H1 (cell line): Measurements from ENCODE around the gene SLIT3. TPM values are rescaled to one million over a fixed set of nuclear protein-coding genes. Genes with fewer than 3 reads are reported as not detected.

Experiments used
- CTCF ChIA-PET: fragments of 300-600 bp; sonication (Branson Sonifier 250); formaldehyde crosslinking; loops from one replicate; lab custom pipeline; 2021; ENCODE audit not compliant: partially characterized antibody; lab: Charles Lee
- POLR2A ChIA-PET: fragments of 300-600 bp; sonication (Branson Sonifier 250); formaldehyde crosslinking; loops from one replicate; lab custom pipeline; 2021; ENCODE audit warnings: inconsistent platforms; ENCODE audit not compliant: partially characterized antibody; lab: Charles Lee
- DNase-seq, 2 experiments: peaks; one replicate each; pipeline versions ENCODE4 v3.0.0 to v3.0.0-alpha.2; 2010 to 2022; ENCODE audit warnings: low spot score in 2 of 2, low read depth in 1 of 2, mixed read lengths in 1 of 2
- FAIRE-seq: peaks from 2 replicates; lab custom pipeline; 2011; peaks lifted over from hg19 to GRCh38; lab: Jason Lieb, UNC
- H2AFZ ChIP-seq: 2 replicates; pipeline ENCODE4 v1.8.1; 2012; ENCODE audit warnings: low read length, inconsistent platforms
- H2AK5ac ChIP-seq: 2 replicates; pipeline ENCODE4 v1.6.1; 2013; ENCODE audit warnings: low read depth, low read length
- H2BK120ac ChIP-seq: replicated peaks from 2 replicates; pipeline ENCODE3; 2013; ENCODE audit warnings: low read depth, low read length, inconsistent platforms
- H2BK12ac ChIP-seq: 2 replicates; pipeline ENCODE4 v1.6.1; 2013; ENCODE audit warnings: low read depth, low read length
- H2BK15ac ChIP-seq: 2 replicates; pipeline ENCODE4 v1.6.1; 2013; ENCODE audit warnings: low read length
- H2BK20ac ChIP-seq: 2 replicates; pipeline ENCODE4 v1.6.1; 2013; ENCODE audit warnings: low read length
- H2BK5ac ChIP-seq: 2 replicates; pipeline ENCODE4 v1.6.1; 2013; ENCODE audit warnings: low read depth, low read length
- H3K14ac ChIP-seq: 2 replicates; pipeline ENCODE4 v1.6.1; 2013; ENCODE audit warnings: inconsistent platforms; ENCODE audit not compliant: insufficient read length
- H3K18ac ChIP-seq: 2 replicates; pipeline ENCODE4 v1.6.1; 2013; ENCODE audit warnings: low read length; ENCODE audit errors: extremely low read depth
- H3K23ac ChIP-seq: 2 replicates; pipeline ENCODE4 v1.6.1; 2013; ENCODE audit warnings: inconsistent platforms; ENCODE audit not compliant: insufficient read length
- H3K23me2 ChIP-seq: 2 replicates; pipeline ENCODE4 v1.6.1; 2013; ENCODE audit warnings: low read depth, low read length
- H3K27ac ChIP-seq: 2 replicates; pipeline ENCODE4 v1.6.1; 2011; ENCODE audit warnings: low read depth, low read length, inconsistent platforms
- H3K27me3 ChIP-seq, 4 experiments: replicated peaks in 1 of 4; 1 replicate in 1 of 4; 2 replicates in 3 of 4; pipeline versions ENCODE4 v1.6.1 to v1.8.1; 2011 to 2013; ENCODE audit warnings: low read length in 3 of 4, mild to moderate bottlenecking in 3 of 4, inconsistent platforms in 2 of 4, mixed read lengths in 2 of 4, moderate library complexity in 1 of 4; ENCODE audit not compliant: control insufficient read depth in 3 of 4, insufficient read depth in 3 of 4; ENCODE audit errors: extremely low read depth in 1 of 4
- H3K36me3 ChIP-seq, 4 experiments: 2 replicates each; pipeline versions ENCODE4 v1.6.1 to v1.8.1; 2011 to 2013; ENCODE audit warnings: mild to moderate bottlenecking in 4 of 4, low read length in 3 of 4, moderate library complexity in 2 of 4, control low read depth in 1 of 4, inconsistent platforms in 1 of 4; ENCODE audit not compliant: insufficient read depth in 4 of 4, control insufficient read depth in 2 of 4
- H3K4ac ChIP-seq: replicated peaks from 2 replicates; pipeline ENCODE3; 2013; ENCODE audit warnings: low read length, low read depth, mixed read lengths, inconsistent platforms; ENCODE audit not compliant: insufficient read length
- H3K4me1 ChIP-seq, 4 experiments: replicated peaks in 1 of 4; 1 replicate in 1 of 4; 2 replicates in 3 of 4; pipeline versions ENCODE4 v1.6.1 to v1.8.1; 2011 to 2013; ENCODE audit warnings: low read length in 3 of 4, inconsistent platforms in 2 of 4, mixed read lengths in 1 of 4; ENCODE audit not compliant: insufficient read depth in 4 of 4, control insufficient read depth in 3 of 4
- H3K4me2 ChIP-seq, 2 experiments: 2 replicates each; pipeline versions ENCODE4 v1.6.1 to v1.8.1; 2011 to 2013; ENCODE audit warnings: low read depth in 2 of 2, low read length in 2 of 2, control low read depth in 1 of 2, inconsistent platforms in 1 of 2, mild to moderate bottlenecking in 1 of 2; ENCODE audit not compliant: insufficient read depth in 1 of 2
- H3K4me3 ChIP-seq, 4 experiments: fragments of 200-600, 300-600 bp in 1 of 4; sonication (generic), shearing (Covaris generic), sonication (Bioruptor Twin) in 1 of 4; 2 replicates each; pipeline versions ENCODE4 v1.5.1 to v1.8.1; 2011 to 2016; ENCODE audit warnings: low read length in 4 of 4, low read depth in 3 of 4, control low read depth in 2 of 4, inconsistent platforms in 2 of 4, mild to moderate bottlenecking in 2 of 4, mixed read lengths in 1 of 4, moderate library complexity in 1 of 4; ENCODE audit not compliant: insufficient read depth in 2 of 4; ENCODE audit errors: extremely low read depth in 1 of 4
- H3K56ac ChIP-seq: replicated peaks from 2 replicates; pipeline ENCODE3; 2013; ENCODE audit warnings: low read depth, mild to moderate bottlenecking, mixed read lengths, low read length, inconsistent platforms; ENCODE audit not compliant: insufficient read length
- H3K79me1 ChIP-seq: 2 replicates; pipeline ENCODE4 v1.6.1; 2013; ENCODE audit warnings: low read depth, low read length, control low read depth
- H3K79me2 ChIP-seq, 2 experiments: 2 replicates each; pipeline versions ENCODE4 v1.6.1 to v1.8.1; 2012 to 2013; ENCODE audit warnings: low read length in 2 of 2, mild to moderate bottlenecking in 2 of 2, inconsistent platforms in 1 of 2; ENCODE audit not compliant: insufficient read depth in 2 of 2, control insufficient read depth in 1 of 2
- H3K9ac ChIP-seq, 4 experiments: replicated peaks in 1 of 4; 1 replicate in 1 of 4; 2 replicates in 3 of 4; pipeline versions ENCODE4 v1.6.1 to v1.8.1; 2011 to 2013; ENCODE audit warnings: low read depth in 3 of 4, low read length in 3 of 4, control low read depth in 2 of 4, mild to moderate bottlenecking in 2 of 4, moderate library complexity in 2 of 4, inconsistent platforms in 1 of 4; ENCODE audit errors: extremely low read depth in 1 of 4
- H3K9me3 ChIP-seq, 2 experiments: 2 replicates each; pipeline versions ENCODE4 v1.6.1 to v1.8.1; 2012 to 2013; ENCODE audit warnings: mild to moderate bottlenecking in 2 of 2, moderate library complexity in 2 of 2, control low read depth in 1 of 2, inconsistent platforms in 1 of 2, low read depth in 1 of 2, low read length in 1 of 2, mixed read lengths in 1 of 2; ENCODE audit not compliant: insufficient read depth in 2 of 2
- H4K20me1 ChIP-seq, 2 experiments: replicated peaks in 1 of 2; 2 replicates each; pipeline versions ENCODE3 to v1.8.1; 2011 to 2013; ENCODE audit warnings: inconsistent platforms in 2 of 2, low read length in 2 of 2, mild to moderate bottlenecking in 1 of 2; ENCODE audit not compliant: insufficient read depth in 2 of 2, control insufficient read depth in 1 of 2
- H4K5ac ChIP-seq: 2 replicates; pipeline ENCODE4 v1.6.1; 2013; ENCODE audit warnings: low read length, low read depth, mixed read lengths, inconsistent platforms; ENCODE audit not compliant: insufficient read length
- H4K8ac ChIP-seq: 2 replicates; pipeline ENCODE4 v1.8.0; 2013; ENCODE audit warnings: mild to moderate bottlenecking, moderate library complexity, low read length, inconsistent platforms; ENCODE audit not compliant: insufficient read depth; ENCODE audit errors: extremely low read depth
- H4K91ac ChIP-seq: replicated peaks from 2 replicates; pipeline ENCODE3; 2013; ENCODE audit warnings: low read length, mixed read lengths, inconsistent platforms; ENCODE audit not compliant: insufficient read length
- TBP ChIP-seq: IDR thresholded peaks from 2 replicates; pipeline ENCODE4 v1.6.1; 2011; ENCODE audit warnings: low read depth, low read length, improper control_type of control experiment
- WGBS, 2 experiments: shearing (Covaris generic) in 1 of 2; methylation state at CpG; one replicate each; pipeline versions ENCODE4 v1.1.6 to v1.1.7; 2013 to 2015; ENCODE audit warnings: low lambda C conversion rate in 2 of 2, mixed read lengths in 2 of 2, inconsistent platforms in 1 of 2, low coverage in 1 of 2, missing lambda C conversion rate in 1 of 2; ENCODE audit not compliant: insufficient replicate concordance in 2 of 2, insufficient coverage in 1 of 2, insufficient read length in 1 of 2; ENCODE audit errors: extremely low coverage in 1 of 2, missing lambda C conversion rate in 1 of 2; 5-methylcytosine and 5-hydroxymethylcytosine counted together
- polyA plus RNA-seq, 7 experiments: library from polyadenylated mRNA; depleted of rRNA in 3 of 7; stranded (reverse) in 5 of 7; unstranded in 2 of 7; fragments of >200 nt in 5 of 7; fragments of 200-250 nt in 2 of 7; gene quantifications; 1 replicate in 5 of 7; 2 replicates in 1 of 7; 4 replicates in 1 of 7; pipeline versions ENCODE4 v1.2.1 to v1.2.3, GENCODE V29; 2011 to 2013; ENCODE audit warnings: missing spikeins in 2 of 7, mixed read lengths in 2 of 7
- total RNA-seq: library from RNA; stranded (reverse); fragmentation: NEBNext Ultra II Directional; extraction: Animal tissue kit (Norgen Biotek cat#: 25700); gene quantifications from 2 replicates; pipeline ENCODE4 v1.2.1, GENCODE V29; 2021

The SLIT3 gene
- total and polyA plus RNA-seq, 2 of the 8 experiments (the other 6 are each of a cell fraction or from before 2014, with no cell fraction given), result 1.1 to 1.2 TPM

GRCh38 chr5:168800701-168801100 lies 500.2 kb downstream of the SLIT3 start:
- no peaks in the 10 kb centered on the region for H3K27me3 ChIP-seq
- no peaks in the 10 kb centered on the region for H3K9me3 ChIP-seq
- no peak overlapping the region for H4K91ac ChIP-seq
- H2BK15ac ChIP-seq, result no peak overlapping the region
- no peaks in the 10 kb centered on the region for H3K4me1 ChIP-seq
- no peak overlapping the region for H3K4me2 ChIP-seq
- H3K4ac ChIP-seq, result no peak overlapping the region
- H2BK12ac ChIP-seq, result no peak overlapping the region
- 90% methylated on average over 3 of the region's 3 CpGs; no CpG with 5 or more reads in 1 of the 2 experiments for WGBS, 2 experiments
- H3K9ac ChIP-seq, result no peak overlapping the region
- H3K4me3 ChIP-seq, result no peak overlapping the region
- H2BK5ac ChIP-seq, result no peak overlapping the region
- DNase-seq (no peak), FAIRE-seq (no peak)
- H3K14ac ChIP-seq, result no peak overlapping the region
- no peak overlapping the region for H3K18ac ChIP-seq
- no peak overlapping the region for H2AK5ac ChIP-seq
- ChIA-PET CTCF (interaction anchor here (1.2 to 1.5 kb wide), 4 partner anchors 9 to 72 kb away, joined by 3 to 4 read pairs (median 4); no protein-coding TSS in a partner anchor), POLR2A (no interaction called here)
- no peaks in the 10 kb centered on the region for H3K36me3 ChIP-seq
- H3K79me2 ChIP-seq, result no peaks in the 10 kb centered on the region
- no peak overlapping the region for H2AFZ ChIP-seq
- no peak overlapping the region for H3K23ac ChIP-seq
- H4K20me1 ChIP-seq, result peaks cover 0 to 2% of the 10 kb centered on the region in 2 experiments
- H3K23me2 ChIP-seq, result no peaks in the 10 kb centered on the region
- no peak overlapping the region for H4K5ac ChIP-seq
- H2BK120ac ChIP-seq, result no peak overlapping the region
- no peak overlapping the region for H3K56ac ChIP-seq
- no peak overlapping the region for H3K27ac ChIP-seq
- no peak overlapping the region for H4K8ac ChIP-seq
- no peak overlapping the region for H2BK20ac ChIP-seq
- H3K79me1 ChIP-seq, result no peaks in the 10 kb centered on the region
- no peak for TF ChIP-seq TBP
